NCI-H774 (cell line): Measurements from ENCODE around the gene MMP27.
A peak's percentile ranks its signal among the peaks of the same experiment; 100 is the strongest.

Experiments
- DNase-seq: peaks from one replicate; lab custom pipeline; 2025; lab: John Stamatoyannopoulos, UW

Gene MMP27

GRCh38 chr11:102703826-102704493, 1.6 kb downstream of the MMP27 start:
- DNase-seq = no peak

- no peak for DNase-seq
Measured at GRCh38 chr11:102695201-102695600, 10.4 kb downstream of the MMP27 start.

GRCh38 chr11:102685754-102686153, 19.8 kb downstream of the MMP27 start:
- DNase-seq = no peak

GRCh38 chr11:102685338-102685737, 20.2 kb downstream of the MMP27 start:
- no peak for DNase-seq

- no peak for DNase-seq
Measured at GRCh38 chr11:102683277-102683676, 22.3 kb downstream of the MMP27 start.

- DNase-seq = no peak
Measured at GRCh38 chr11:102680945-102681344, 24.6 kb downstream of the MMP27 start.

- no peak for DNase-seq
Measured at GRCh38 chr11:102678022-102678421, 27.5 kb downstream of the MMP27 start.

- no peak for DNase-seq
Measured at GRCh38 chr11:102676084-102676483, 29.5 kb downstream of the MMP27 start.

- DNase-seq = no peak
Measured at GRCh38 chr11:102669664-102670063, 35.9 kb downstream of the MMP27 start.

GRCh38 chr11:102666331-102666957, 39.1 kb downstream of the MMP27 start:
- DNase-seq = peak; percentile 50

GRCh38 chr11:102664001-102664752, 41.4 kb downstream of the MMP27 start:
- no peak for DNase-seq

GRCh38 chr11:102662607-102663006, 43.0 kb downstream of the MMP27 start:
- no peak for DNase-seq

- no peak for DNase-seq
Measured at GRCh38 chr11:102661040-102661439, 44.5 kb downstream of the MMP27 start.

- no peak for DNase-seq
Measured at GRCh38 chr11:102656528-102656927, 49.0 kb downstream of the MMP27 start.

GRCh38 chr11:102655547-102655946, 50.0 kb downstream of the MMP27 start:
- DNase-seq = no peak

- DNase-seq = no peak
Measured at GRCh38 chr11:102654761-102655160, 50.8 kb downstream of the MMP27 start.

GRCh38 chr11:102653744-102654291, 51.8 kb downstream of the MMP27 start:
- DNase-seq = no peak

- no peak for DNase-seq
Measured at GRCh38 chr11:102647430-102647829, 58.1 kb downstream of the MMP27 start.

- DNase-seq = no peak
Measured at GRCh38 chr11:102643941-102644340, 61.6 kb downstream of the MMP27 start.
